HepG2 (cell line): ENCODE results near the gene MOV10L1. TPM values are rescaled to one million over a fixed set of nuclear protein-coding genes. Genes with fewer than 3 reads are reported as not detected.

ENCODE experiments used
- ARNT2 ChIP-seq: sonication (generic); formaldehyde crosslinking; IDR thresholded peaks from 2 replicates; pipeline ENCODE4 v1.8.0; 2022; ENCODE audit warnings: mild to moderate bottlenecking, low read depth, missing genetic modification reagents, moderate library complexity
- DMAP1 ChIP-seq: IDR thresholded peaks from 2 replicates; pipeline ENCODE4 v1.6.1; 2016
- EP300 ChIP-seq, 3 experiments: sonication (generic) in 1 of 3; formaldehyde crosslinking in 1 of 3; IDR thresholded peaks; 2 replicates each; pipeline versions ENCODE4 v1.5.1 to v1.6.1; 2011 to 2020; ENCODE audit warnings: low read depth in 2 of 3, low read length in 2 of 3, borderline replicate concordance in 1 of 3, improper control_type of control experiment in 1 of 3, mild to moderate bottlenecking in 1 of 3, missing genetic modification reagents in 1 of 3, moderate library complexity in 1 of 3
- HNF4A ChIP-seq: sonication (generic); formaldehyde crosslinking; IDR thresholded peaks from 2 replicates; pipeline ENCODE4 v1.4.0; 2020; ENCODE audit warnings: missing genetic modification reagents
- KMT2A ChIP-seq: sonication (generic); formaldehyde crosslinking; IDR thresholded peaks from 2 replicates; pipeline ENCODE4 v1.4.0; 2020; ENCODE audit warnings: missing genetic modification reagents
- MED1 ChIP-seq: sonication (generic); formaldehyde crosslinking; IDR thresholded peaks from 2 replicates; pipeline ENCODE4 v1.4.0; 2020; ENCODE audit warnings: missing genetic modification reagents
- POLR2A ChIP-seq, 2 experiments: IDR thresholded peaks; 2 replicates each; pipeline ENCODE4 v1.6.1; 2011; ENCODE audit warnings: low read depth in 2 of 2, low read length in 2 of 2, mild to moderate bottlenecking in 1 of 2, moderate library complexity in 1 of 2; ENCODE audit not compliant: insufficient read depth in 1 of 2
- RNF2 ChIP-seq: fragments of 450-650 bp; conservative IDR thresholded peaks from 2 replicates; pipeline ENCODE4 v1.6.1; 2016; ENCODE audit warnings: low read depth
- RXRA ChIP-seq: sonication (generic); formaldehyde crosslinking; IDR thresholded peaks from 2 replicates; pipeline ENCODE4 v1.5.1; 2020; ENCODE audit warnings: missing genetic modification reagents
- RXRB ChIP-seq: IDR thresholded peaks from 2 replicates; pipeline ENCODE4 v1.6.1; 2016; ENCODE audit warnings: borderline replicate concordance, missing genetic modification reagents, missing compliant biosample characterization
- TCF12 ChIP-seq, 2 experiments: fragments of 450-650 bp in 1 of 2; sonication (generic) in 1 of 2; formaldehyde crosslinking in 1 of 2; IDR thresholded peaks; 2 replicates each; pipeline versions ENCODE4 v1.6.1 to v1.8.0; 2017 to 2022; ENCODE audit warnings: antibody characterized with exemption in 1 of 2, mild to moderate bottlenecking in 1 of 2, missing genetic modification reagents in 1 of 2, moderate library complexity in 1 of 2
- ZBTB8A ChIP-seq: sonication (generic); formaldehyde crosslinking; IDR thresholded peaks from 2 replicates; pipeline ENCODE4 v1.4.0; 2020; ENCODE audit warnings: mild to moderate bottlenecking, low read depth, missing genetic modification reagents, borderline replicate concordance
- ZNF75D ChIP-seq: sonication (generic); formaldehyde crosslinking; IDR thresholded peaks from 2 replicates; pipeline ENCODE4 v1.8.1; 2023; ENCODE audit warnings: missing genetic modification reagents, mild to moderate bottlenecking, borderline replicate concordance
- ZNF777 ChIP-seq: sonication (generic); formaldehyde crosslinking; IDR thresholded peaks from 2 replicates; pipeline ENCODE4 v1.4.0; 2020; ENCODE audit warnings: missing genetic modification reagents
- ZNF850 ChIP-seq: sonication (generic); formaldehyde crosslinking; conservative IDR thresholded peaks from 2 replicates; pipeline ENCODE4 v1.9.0; 2021; ENCODE audit warnings: mild to moderate bottlenecking, missing genetic modification reagents
- polyA plus RNA-seq, 8 experiments: library from polyadenylated mRNA; depleted of rRNA in 3 of 8; stranded (reverse) in 7 of 8; unstranded in 1 of 8; fragments of >200 nt; fragmentation: Illumina TruSeq in 4 of 8; extraction: Trizol in 4 of 8; gene quantifications; 2 replicates each; pipeline versions ENCODE4 v1.2.1 to v1.2.3, GENCODE V29; 2011 to 2016; ENCODE audit warnings: low read depth in 4 of 8, missing spikeins in 1 of 8, mixed read lengths in 1 of 8; ENCODE audit not compliant: insufficient read depth in 1 of 8
- total RNA-seq, 5 experiments: library from RNA; depleted of rRNA; stranded (reverse); fragments of >200 nt; fragmentation: Illumina TruSeq; extraction: Trizol; gene quantifications; 2 replicates each; pipeline ENCODE4 v1.2.3, GENCODE V29; 2016; ENCODE audit warnings: low read depth in 1 of 5
- TF ChIP-seq, protein P1 (sequence below): sonication (generic); formaldehyde crosslinking; IDR thresholded peaks from 2 replicates; pipeline ENCODE4 v1.5.0; 2020; ENCODE audit warnings: mild to moderate bottlenecking, missing genetic modification reagents
- TF ChIP-seq, protein P2 (sequence below): sonication (generic); formaldehyde crosslinking; IDR thresholded peaks from 2 replicates; pipeline ENCODE4 v1.9.0; 2021; ENCODE audit warnings: missing genetic modification reagents, borderline replicate concordance
- TF ChIP-seq, protein P3 (sequence below): IDR thresholded peaks from 2 replicates; pipeline ENCODE4 v1.6.1; 2016; ENCODE audit warnings: missing compliant biosample characterization, missing genetic modification reagents, borderline replicate concordance
- TF ChIP-seq, protein P4 (sequence below): sonication (generic); formaldehyde crosslinking; IDR thresholded peaks from 2 replicates; pipeline ENCODE4 v1.4.0; 2020; ENCODE audit warnings: missing genetic modification reagents

MOV10L1 gene
- total and polyA plus RNA-seq, 2 of the 13 experiments (the other 11 are each of a cell fraction or from before 2014, with no cell fraction given): 0.11 to 0.12 TPM

DNA sequence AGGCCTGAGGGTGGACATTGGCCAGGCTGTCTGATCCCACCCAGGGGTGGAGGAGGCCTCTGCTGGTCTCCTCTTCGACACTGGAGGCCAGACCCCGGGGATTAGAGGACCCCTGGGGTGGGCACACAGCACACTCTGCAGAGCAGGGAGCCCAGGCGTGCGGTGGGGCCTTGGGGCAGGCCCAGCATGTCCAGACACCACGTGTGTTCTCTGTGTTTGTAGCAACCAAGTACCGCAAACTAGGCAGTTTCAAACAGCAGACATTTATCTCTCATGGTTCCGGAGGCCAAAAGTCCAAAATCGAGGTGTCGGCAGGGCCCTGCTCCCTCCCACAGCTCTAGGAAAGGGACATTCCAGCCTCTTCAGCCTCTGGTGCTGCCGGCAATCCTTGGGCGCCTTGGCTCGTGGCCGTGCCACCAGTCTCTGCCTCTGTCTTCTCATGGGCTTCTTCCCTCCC lies 82.2 kb downstream of the MOV10L1 start (continued):
- TF ChIP-seq MED1 (CRISPR knock-in tag): peak; percentile 44; the same call in 1 of the 2 replicates
- TF ChIP-seq, protein P1, sequence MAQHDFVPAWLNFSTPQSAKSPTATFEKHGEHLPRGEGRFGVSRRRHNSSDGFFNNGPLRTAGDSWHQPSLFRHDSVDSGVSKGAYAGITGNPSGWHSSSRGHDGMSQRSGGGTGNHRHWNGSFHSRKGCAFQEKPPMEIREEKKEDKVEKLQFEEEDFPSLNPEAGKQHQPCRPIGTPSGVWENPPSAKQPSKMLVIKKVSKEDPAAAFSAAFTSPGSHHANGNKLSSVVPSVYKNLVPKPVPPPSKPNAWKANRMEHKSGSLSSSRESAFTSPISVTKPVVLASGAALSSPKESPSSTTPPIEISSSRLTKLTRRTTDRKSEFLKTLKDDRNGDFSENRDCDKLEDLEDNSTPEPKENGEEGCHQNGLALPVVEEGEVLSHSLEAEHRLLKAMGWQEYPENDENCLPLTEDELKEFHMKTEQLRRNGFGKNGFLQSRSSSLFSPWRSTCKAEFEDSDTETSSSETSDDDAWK (CRISPR knock-in tag): no peak
- no peak for TF ChIP-seq KMT2A (CRISPR knock-in tag)
- TF ChIP-seq ARNT2: no peak
- no peak for TF ChIP-seq ZBTB8A (CRISPR knock-in tag)
- TF ChIP-seq ZNF777: peak; percentile 45
- TF ChIP-seq RXRB (CRISPR knock-in tag): no peak
- TF ChIP-seq TCF12 (IDR thresholded peaks at IDR 0.05): no peak
- TF ChIP-seq TCF12 (CRISPR knock-in tag; IDR thresholded peaks at IDR 0.05): no peak
- TF ChIP-seq, protein P2, sequence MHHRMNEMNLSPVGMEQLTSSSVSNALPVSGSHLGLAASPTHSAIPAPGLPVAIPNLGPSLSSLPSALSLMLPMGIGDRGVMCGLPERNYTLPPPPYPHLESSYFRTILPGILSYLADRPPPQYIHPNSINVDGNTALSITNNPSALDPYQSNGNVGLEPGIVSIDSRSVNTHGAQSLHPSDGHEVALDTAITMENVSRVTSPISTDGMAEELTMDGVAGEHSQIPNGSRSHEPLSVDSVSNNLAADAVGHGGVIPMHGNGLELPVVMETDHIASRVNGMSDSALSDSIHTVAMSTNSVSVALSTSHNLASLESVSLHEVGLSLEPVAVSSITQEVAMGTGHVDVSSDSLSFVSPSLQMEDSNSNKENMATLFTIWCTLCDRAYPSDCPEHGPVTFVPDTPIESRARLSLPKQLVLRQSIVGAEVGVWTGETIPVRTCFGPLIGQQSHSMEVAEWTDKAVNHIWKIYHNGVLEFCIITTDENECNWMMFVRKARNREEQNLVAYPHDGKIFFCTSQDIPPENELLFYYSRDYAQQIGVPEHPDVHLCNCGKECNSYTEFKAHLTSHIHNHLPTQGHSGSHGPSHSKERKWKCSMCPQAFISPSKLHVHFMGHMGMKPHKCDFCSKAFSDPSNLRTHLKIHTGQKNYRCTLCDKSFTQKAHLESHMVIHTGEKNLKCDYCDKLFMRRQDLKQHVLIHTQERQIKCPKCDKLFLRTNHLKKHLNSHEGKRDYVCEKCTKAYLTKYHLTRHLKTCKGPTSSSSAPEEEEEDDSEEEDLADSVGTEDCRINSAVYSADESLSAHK (CRISPR knock-in tag): no peak
- TF ChIP-seq, protein P3, sequence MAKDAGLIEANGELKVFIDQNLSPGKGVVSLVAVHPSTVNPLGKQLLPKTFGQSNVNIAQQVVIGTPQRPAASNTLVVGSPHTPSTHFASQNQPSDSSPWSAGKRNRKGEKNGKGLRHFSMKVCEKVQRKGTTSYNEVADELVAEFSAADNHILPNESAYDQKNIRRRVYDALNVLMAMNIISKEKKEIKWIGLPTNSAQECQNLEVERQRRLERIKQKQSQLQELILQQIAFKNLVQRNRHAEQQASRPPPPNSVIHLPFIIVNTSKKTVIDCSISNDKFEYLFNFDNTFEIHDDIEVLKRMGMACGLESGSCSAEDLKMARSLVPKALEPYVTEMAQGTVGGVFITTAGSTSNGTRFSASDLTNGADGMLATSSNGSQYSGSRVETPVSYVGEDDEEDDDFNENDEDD (CRISPR knock-in tag): peak; percentile 58; the same call in 1 of the 2 replicates
- no peak for TF ChIP-seq ZNF850
- TF ChIP-seq, protein P4, sequence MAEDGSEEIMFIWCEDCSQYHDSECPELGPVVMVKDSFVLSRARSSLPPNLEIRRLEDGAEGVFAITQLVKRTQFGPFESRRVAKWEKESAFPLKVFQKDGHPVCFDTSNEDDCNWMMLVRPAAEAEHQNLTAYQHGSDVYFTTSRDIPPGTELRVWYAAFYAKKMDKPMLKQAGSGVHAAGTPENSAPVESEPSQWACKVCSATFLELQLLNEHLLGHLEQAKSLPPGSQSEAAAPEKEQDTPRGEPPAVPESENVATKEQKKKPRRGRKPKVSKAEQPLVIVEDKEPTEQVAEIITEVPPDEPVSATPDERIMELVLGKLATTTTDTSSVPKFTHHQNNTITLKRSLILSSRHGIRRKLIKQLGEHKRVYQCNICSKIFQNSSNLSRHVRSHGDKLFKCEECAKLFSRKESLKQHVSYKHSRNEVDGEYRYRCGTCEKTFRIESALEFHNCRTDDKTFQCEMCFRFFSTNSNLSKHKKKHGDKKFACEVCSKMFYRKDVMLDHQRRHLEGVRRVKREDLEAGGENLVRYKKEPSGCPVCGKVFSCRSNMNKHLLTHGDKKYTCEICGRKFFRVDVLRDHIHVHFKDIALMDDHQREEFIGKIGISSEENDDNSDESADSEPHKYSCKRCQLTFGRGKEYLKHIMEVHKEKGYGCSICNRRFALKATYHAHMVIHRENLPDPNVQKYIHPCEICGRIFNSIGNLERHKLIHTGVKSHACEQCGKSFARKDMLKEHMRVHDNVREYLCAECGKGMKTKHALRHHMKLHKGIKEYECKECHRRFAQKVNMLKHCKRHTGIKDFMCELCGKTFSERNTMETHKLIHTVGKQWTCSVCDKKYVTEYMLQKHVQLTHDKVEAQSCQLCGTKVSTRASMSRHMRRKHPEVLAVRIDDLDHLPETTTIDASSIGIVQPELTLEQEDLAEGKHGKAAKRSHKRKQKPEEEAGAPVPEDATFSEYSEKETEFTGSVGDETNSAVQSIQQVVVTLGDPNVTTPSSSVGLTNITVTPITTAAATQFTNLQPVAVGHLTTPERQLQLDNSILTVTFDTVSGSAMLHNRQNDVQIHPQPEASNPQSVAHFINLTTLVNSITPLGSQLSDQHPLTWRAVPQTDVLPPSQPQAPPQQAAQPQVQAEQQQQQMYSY (CRISPR knock-in tag): no peak
- TF ChIP-seq ZNF75D (CRISPR knock-in tag): no peak
- 0 out of 2 replicates have a peak, but pooled peaks have one; percentile 65 for TF ChIP-seq RNF2
- peak in 1 of 2 experiments; percentile 46; a peak in 1 of 4 replicates for TF ChIP-seq POLR2A (IDR thresholded peaks at IDR 0.05; ENCODE audit: insufficient read depth in 1 of 2, low read depth in 2 of 2, low read length in 2 of 2)
- peak; percentile 31; the same call in 1 of the 2 replicates for TF ChIP-seq RXRA (CRISPR knock-in tag)
- TF ChIP-seq DMAP1 (CRISPR knock-in tag): peak; percentile 41; the same call in 1 of the 2 replicates
- TF ChIP-seq HNF4A (CRISPR knock-in tag): peak; percentile 84
- TF ChIP-seq EP300 (IDR thresholded peaks at IDR 0.05; ENCODE audit: low read depth in 2 of 2, low read length in 2 of 2): peak in 1 of 2 experiments; percentile 5; a peak in 2 of 4 replicates
- no peak for TF ChIP-seq EP300 (CRISPR knock-in tag; IDR thresholded peaks at IDR 0.05; ENCODE audit: borderline replicate concordance)
